GM23248 (cell line): Measurements from ENCODE around the gene UNC5A.

ENCODE experiments used
- EZH2 ChIP-seq: fragments of 200-600 bp; sonication (generic); IDR thresholded peaks from 2 replicates; pipeline ENCODE4 v1.6.1; 2018; ENCODE audit warnings: antibody characterized with exemption, mild to moderate bottlenecking; ENCODE audit not compliant: insufficient read depth, poor library complexity, severe bottlenecking
- EZH2phosphoT487 ChIP-seq: fragments of 200-600 bp; sonication (generic); IDR thresholded peaks from 2 replicates; pipeline ENCODE4 v1.6.1; 2018; ENCODE audit warnings: antibody characterized with exemption, moderate library complexity, mild to moderate bottlenecking, low read depth; ENCODE audit not compliant: insufficient read depth

DNA sequence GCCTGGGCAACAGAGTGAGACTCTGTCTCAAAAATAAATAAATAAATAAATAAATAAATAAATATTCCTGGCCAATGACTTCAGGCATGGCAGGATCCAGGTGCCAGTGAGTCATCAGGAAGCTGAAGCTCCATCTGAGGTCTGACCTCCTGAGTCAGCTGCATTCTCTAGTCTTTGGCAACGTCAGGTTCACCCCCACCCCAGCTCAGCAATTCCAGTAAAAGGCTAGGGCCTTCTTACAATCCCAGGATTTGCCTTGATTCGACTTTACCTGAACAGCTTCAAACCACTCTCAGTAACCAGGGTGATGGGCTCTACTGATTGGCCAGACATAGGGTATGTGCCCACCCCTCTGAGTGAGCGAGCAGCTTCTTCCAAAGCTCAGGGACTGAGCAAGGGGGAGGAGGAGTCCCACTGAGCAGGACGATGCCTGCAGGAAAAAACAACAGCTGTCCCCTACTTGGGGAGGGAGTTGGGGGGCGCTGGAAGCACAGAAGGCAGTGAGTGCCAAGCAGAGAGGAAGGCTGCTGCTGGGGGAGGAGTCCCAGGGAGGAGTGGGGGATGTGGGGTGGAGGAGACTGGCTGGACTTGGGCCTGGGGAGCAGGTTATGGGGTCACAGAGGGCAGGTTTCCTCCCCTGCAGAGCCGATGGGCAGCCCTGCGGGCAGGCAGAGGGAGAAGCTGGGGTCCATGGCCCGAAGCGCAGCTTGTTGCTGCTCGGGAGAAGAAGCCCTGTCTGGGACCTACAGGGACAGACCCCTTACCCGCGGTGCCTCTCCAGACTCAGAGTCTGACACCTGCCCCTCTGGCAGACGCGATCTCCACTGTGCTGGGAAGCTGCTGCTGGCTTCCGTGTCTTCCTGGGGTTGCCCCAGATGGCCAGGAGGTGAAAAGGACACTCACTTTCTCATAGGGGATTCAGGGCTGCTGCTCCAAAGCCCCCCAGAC lies 25.9 kb upstream of the UNC5A start:
- no peak for TF ChIP-seq EZH2
- TF ChIP-seq EZH2phosphoT487 = no peak
